NCI-H2107 treated with DMSO at 0.1 percent for 48 hours (cell line): ENCODE data around the gene APP.

Experiments
- DNase-seq: peaks from one replicate; lab custom pipeline; 2025; ENCODE audit not compliant: unreplicated experiment; lab: John Stamatoyannopoulos, UW

The APP gene

GRCh38 chr21:25910809-25911208 lies 259.8 kb downstream of the APP start:
- no peak for DNase-seq

GRCh38 chr21:25909341-25909740 lies 261.2 kb downstream of the APP start:
- no peak for DNase-seq

GRCh38 chr21:25908495-25908894 lies 262.1 kb downstream of the APP start:
- no peak for DNase-seq

- DNase-seq, result no peak
Measured at GRCh38 chr21:25907573-25908275, 262.8 kb downstream of the APP start.

- DNase-seq, result no peak
Measured at GRCh38 chr21:25906587-25906986, 264.0 kb downstream of the APP start.

- no peak for DNase-seq
Measured at GRCh38 chr21:25905126-25905525, 265.4 kb downstream of the APP start.

GRCh38 chr21:25904044-25904695 lies 266.4 kb downstream of the APP start:
- no peak for DNase-seq

- DNase-seq, result no peak
Measured at GRCh38 chr21:25903607-25904006, 267.0 kb downstream of the APP start.

GRCh38 chr21:25901330-25901979 lies 269.1 kb downstream of the APP start:
- no peak for DNase-seq

- no peak for DNase-seq
Measured at GRCh38 chr21:25898671-25899070, 271.9 kb downstream of the APP start.

- DNase-seq, result no peak
Measured at GRCh38 chr21:25897383-25897782, 273.2 kb downstream of the APP start.

GRCh38 chr21:25896501-25897056 lies 274.0 kb downstream of the APP start:
- no peak for DNase-seq

GRCh38 chr21:25895565-25896205 lies 274.9 kb downstream of the APP start:
- DNase-seq, result peak; percentile 60

GRCh38 chr21:25893191-25893590 lies 277.4 kb downstream of the APP start:
- no peak for DNase-seq

- DNase-seq, result no peak
Measured at GRCh38 chr21:25891596-25891995, 279.0 kb downstream of the APP start.

GRCh38 chr21:25890001-25890400 lies 280.6 kb downstream of the APP start:
- no peak for DNase-seq

- no peak for DNase-seq
Measured at GRCh38 chr21:25888711-25889110, 281.9 kb downstream of the APP start.

- no peak for DNase-seq
Measured at GRCh38 chr21:25887646-25888306, 282.8 kb downstream of the APP start.

GRCh38 chr21:25887166-25887565 lies 283.4 kb downstream of the APP start:
- DNase-seq, result no peak

- DNase-seq, result no peak
Measured at GRCh38 chr21:25885880-25886279, 284.7 kb downstream of the APP start.

- DNase-seq, result no peak
Measured at GRCh38 chr21:25885405-25885804, 285.2 kb downstream of the APP start.
